ENCODE measurements around the gene SBF1. TPM values are rescaled to one million over a fixed set of nuclear protein-coding genes. Genes with fewer than 3 reads are reported as not detected.

Gene SBF1
- total RNA-seq, 4 donors from 2014 or later, result 80.0 to 227 (median 128) TPM

- WGBS, 2 donors, result 94 to 98% methylated on average over 18 to 20 of the region's 35 CpGs
- Histone ChIP-seq H3K27ac (no peak overlapping the region), H3K9me3 (no peaks in the 10 kb centered on the region), H3K36me3 (peaks cover 41 to 47% of the 10 kb centered on the region in 2 donors), H3K27me3 (no peaks in the 10 kb centered on the region), H3K4me3 (replicated peaks in 1 of 3) (no peak overlapping the region), H3K4me1 (no peaks in the 10 kb centered on the region)
- TF ChIP-seq CTCF (IDR thresholded peaks at IDR 0.05) (no peak), POLR2A (IDR thresholded peaks at IDR 0.05) (no peak)
- intact Hi-C loops (cut with DNase I), result no loop called here
- no peak for DNase-seq
These were observed 42.5 kb downstream of the SBF1 start for GRCh38 chr22:50432131-50432876.

GRCh38 chr22:50425179-50425916, 49.5 kb downstream of the SBF1 start:
- Histone ChIP-seq H3K4me3 (replicated peaks in 1 of 3) (no peak overlapping the region), H3K4me1 (no peaks in the 10 kb centered on the region), H3K36me3 (peaks cover 41 to 43% of the 10 kb centered on the region in 2 donors), H3K27me3 (no peaks in the 10 kb centered on the region), H3K27ac (no peak overlapping the region), H3K9me3 (no peaks in the 10 kb centered on the region)
- WGBS, 2 donors, result 96% methylated on average over 12 of the region's 12 CpGs
- DNase-seq, result no peak
- intact Hi-C loops (cut with DNase I), result no loop called here
- TF ChIP-seq POLR2A (IDR thresholded peaks at IDR 0.05) (no peak), CTCF (IDR thresholded peaks at IDR 0.05) (no peak)

GRCh38 chr22:50423956-50424355, 50.9 kb downstream of the SBF1 start:
- DNase-seq, result no peak
- no peak overlapping the region for H3K27ac ChIP-seq
- H3K27me3 ChIP-seq, result no peaks in the 10 kb centered on the region
- H3K9me3 ChIP-seq, result no peaks in the 10 kb centered on the region
- intact Hi-C loops (cut with DNase I), result no loop called here
- no peaks in the 10 kb centered on the region for H3K4me1 ChIP-seq
- no peak overlapping the region for H3K4me3 ChIP-seq (replicated peaks in 1 of 3)
- TF ChIP-seq POLR2A (IDR thresholded peaks at IDR 0.05) (no peak), CTCF (IDR thresholded peaks at IDR 0.05) (no peak)
- 96 to 98% methylated on average over 9 to 14 of the region's 14 CpGs for WGBS, 2 donors
- peaks cover 49 to 50% of the 10 kb centered on the region in 2 donors for H3K36me3 ChIP-seq

GRCh38 chr22:50422961-50423815, 51.6 kb downstream of the SBF1 start:
- Histone ChIP-seq H3K4me3 (replicated peaks in 1 of 3) (no peak overlapping the region), H3K36me3 (peaks cover 53 to 56% of the 10 kb centered on the region in 2 donors), H3K27me3 (no peaks in the 10 kb centered on the region), H3K9me3 (no peaks in the 10 kb centered on the region), H3K4me1 (no peaks in the 10 kb centered on the region), H3K27ac (no peak overlapping the region)
- no peak for TF ChIP-seq CTCF (IDR thresholded peaks at IDR 0.05)
- no peak for TF ChIP-seq POLR2A (IDR thresholded peaks at IDR 0.05)
- 97 to 98% methylated on average over 9 to 20 of the region's 21 CpGs for WGBS, 2 donors
- no peak for DNase-seq
- intact Hi-C loops (cut with DNase I), result no loop called here
